ENCODE results near the gene ZCCHC14. TPM values are rescaled to one million over a fixed set of nuclear protein-coding genes. Genes with fewer than 3 reads are reported as not detected.

The ZCCHC14 gene
- total RNA-seq, 1 experiment from 2014 or later: 45.4 TPM

DNA sequence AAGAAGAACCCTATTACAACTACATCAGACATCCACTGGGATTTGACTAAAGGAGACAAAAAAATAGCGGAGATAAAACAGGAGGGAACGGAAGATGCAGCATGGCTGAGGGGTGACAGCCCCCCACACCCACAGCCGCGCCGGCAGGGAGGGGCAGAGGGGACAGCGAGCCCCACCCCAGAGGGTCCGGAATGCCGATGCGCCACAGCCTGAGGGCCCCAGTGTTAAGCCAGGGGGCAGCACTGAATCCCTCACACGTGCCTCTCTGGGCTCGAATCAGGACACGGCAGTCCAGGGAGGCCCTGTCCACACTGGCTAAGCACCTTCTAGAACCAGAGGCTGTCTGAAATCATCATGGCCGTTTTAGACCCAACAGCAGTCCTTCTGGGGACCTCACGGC is 81.9 kb downstream of the ZCCHC14 start:
- Mint-ChIP-seq H3K4me3 (ENCODE audit: low read depth, unreplicated experiment) (no peak overlapping the region), H3K9me3 (ENCODE audit: low read depth, unreplicated experiment) (no peaks in the 10 kb centered on the region), H3K4me1 (ENCODE audit: low read depth, unreplicated experiment) (peaks cover 18% of the 10 kb centered on the region), H3K27ac (ENCODE audit: unreplicated experiment) (no peak overlapping the region), H3K36me3 (ENCODE audit: insufficient read depth, unreplicated experiment) (peaks cover 87% of the 10 kb centered on the region), H3K27me3 (ENCODE audit: unreplicated experiment) (no peaks in the 10 kb centered on the region)
- CTCF ChIA-PET: no interaction called here
- no TSS peak for BruUV-seq (replicated peaks)
- intact Hi-C loops (cut with micrococcal nuclease; ENCODE audit: unreplicated experiment): loop anchor here (10.0 kb wide), 1 partner anchor 164 kb away; no protein-coding TSS in a partner anchor
- DNase-seq: no peak
- TF ChIP-seq, protein P1, sequence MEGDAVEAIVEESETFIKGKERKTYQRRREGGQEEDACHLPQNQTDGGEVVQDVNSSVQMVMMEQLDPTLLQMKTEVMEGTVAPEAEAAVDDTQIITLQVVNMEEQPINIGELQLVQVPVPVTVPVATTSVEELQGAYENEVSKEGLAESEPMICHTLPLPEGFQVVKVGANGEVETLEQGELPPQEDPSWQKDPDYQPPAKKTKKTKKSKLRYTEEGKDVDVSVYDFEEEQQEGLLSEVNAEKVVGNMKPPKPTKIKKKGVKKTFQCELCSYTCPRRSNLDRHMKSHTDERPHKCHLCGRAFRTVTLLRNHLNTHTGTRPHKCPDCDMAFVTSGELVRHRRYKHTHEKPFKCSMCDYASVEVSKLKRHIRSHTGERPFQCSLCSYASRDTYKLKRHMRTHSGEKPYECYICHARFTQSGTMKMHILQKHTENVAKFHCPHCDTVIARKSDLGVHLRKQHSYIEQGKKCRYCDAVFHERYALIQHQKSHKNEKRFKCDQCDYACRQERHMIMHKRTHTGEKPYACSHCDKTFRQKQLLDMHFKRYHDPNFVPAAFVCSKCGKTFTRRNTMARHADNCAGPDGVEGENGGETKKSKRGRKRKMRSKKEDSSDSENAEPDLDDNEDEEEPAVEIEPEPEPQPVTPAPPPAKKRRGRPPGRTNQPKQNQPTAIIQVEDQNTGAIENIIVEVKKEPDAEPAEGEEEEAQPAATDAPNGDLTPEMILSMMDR (IDR thresholded peaks at IDR 0.05; ENCODE audit: unreplicated experiment): no peak

DNA sequence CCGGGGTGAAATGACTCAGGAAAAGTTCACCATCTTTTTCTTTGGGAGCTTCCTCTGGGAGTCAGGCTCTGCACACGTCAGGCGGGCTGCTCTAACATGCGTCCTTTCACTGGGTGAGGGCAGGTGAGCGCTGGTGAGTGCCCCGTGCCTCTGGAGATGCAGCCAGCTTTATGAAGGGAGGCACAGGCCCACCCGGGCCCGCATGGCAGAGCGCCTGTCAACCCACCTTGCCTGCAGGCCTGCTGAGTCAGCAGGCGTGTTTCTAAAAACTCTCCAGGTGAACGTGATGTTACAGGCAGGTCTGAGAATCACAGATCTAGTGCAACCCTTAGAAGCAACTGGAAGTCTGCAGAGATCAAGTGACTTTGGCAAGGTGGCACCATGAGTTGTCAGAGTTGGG is 82.3 kb downstream of the ZCCHC14 start:
- CTCF ChIA-PET: no interaction called here
- DNase-seq: no peak
- no peak overlapping the region for H3K4me3 Mint-ChIP-seq (ENCODE audit: low read depth, unreplicated experiment)
- intact Hi-C loops (cut with micrococcal nuclease; ENCODE audit: unreplicated experiment): loop anchor here (10.0 kb wide), 1 partner anchor 164 kb away; no protein-coding TSS in a partner anchor
- H3K36me3 Mint-ChIP-seq (ENCODE audit: insufficient read depth, unreplicated experiment): peaks cover 87% of the 10 kb centered on the region
- no peaks in the 10 kb centered on the region for H3K27me3 Mint-ChIP-seq (ENCODE audit: unreplicated experiment)
- H3K4me1 Mint-ChIP-seq (ENCODE audit: low read depth, unreplicated experiment): peaks cover 18% of the 10 kb centered on the region
- no TSS peak for BruUV-seq (replicated peaks)
- H3K9me3 Mint-ChIP-seq (ENCODE audit: low read depth, unreplicated experiment): no peaks in the 10 kb centered on the region
- TF ChIP-seq, protein P1 (IDR thresholded peaks at IDR 0.05; ENCODE audit: unreplicated experiment): no peak
- H3K27ac Mint-ChIP-seq (ENCODE audit: unreplicated experiment): no peak overlapping the region

DNA sequence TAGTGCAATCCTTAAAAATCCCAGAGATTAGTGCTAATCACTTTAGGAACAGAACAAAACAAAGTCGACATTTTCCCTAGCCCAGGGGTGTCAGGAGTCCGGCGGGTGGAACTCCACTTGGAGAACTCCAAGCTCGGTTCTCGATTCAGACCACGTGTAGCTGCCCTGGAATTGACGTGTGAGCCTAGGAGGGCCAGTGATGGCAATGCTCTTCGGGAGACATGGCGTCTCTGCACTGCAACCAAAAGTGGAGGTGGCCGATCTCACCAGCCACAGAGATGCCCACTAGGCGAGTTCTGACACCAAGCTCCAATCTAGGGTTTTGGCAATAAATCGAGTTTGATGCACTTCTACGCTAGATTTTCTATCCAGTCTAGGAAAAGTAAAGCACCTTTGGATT is 83.0 kb downstream of the ZCCHC14 start:
- no peak overlapping the region for H3K4me3 Mint-ChIP-seq (ENCODE audit: low read depth, unreplicated experiment)
- TF ChIP-seq, protein P1 (IDR thresholded peaks at IDR 0.05; ENCODE audit: unreplicated experiment): no peak
- no TSS peak for BruUV-seq (replicated peaks)
- intact Hi-C loops (cut with micrococcal nuclease; ENCODE audit: unreplicated experiment): loop anchor here (5.0 to 10.0 kb wide), 2 partner anchors 48 to 165 kb away; no protein-coding TSS in a partner anchor
- H3K4me1 Mint-ChIP-seq (ENCODE audit: low read depth, unreplicated experiment): peaks cover 18% of the 10 kb centered on the region
- CTCF ChIA-PET: no interaction called here
- H3K9me3 Mint-ChIP-seq (ENCODE audit: low read depth, unreplicated experiment): no peaks in the 10 kb centered on the region
- no peak for DNase-seq
- H3K36me3 Mint-ChIP-seq (ENCODE audit: insufficient read depth, unreplicated experiment): peaks cover 89% of the 10 kb centered on the region
- no peaks in the 10 kb centered on the region for H3K27me3 Mint-ChIP-seq (ENCODE audit: unreplicated experiment)
- H3K27ac Mint-ChIP-seq (ENCODE audit: unreplicated experiment): no peak overlapping the region

DNA sequence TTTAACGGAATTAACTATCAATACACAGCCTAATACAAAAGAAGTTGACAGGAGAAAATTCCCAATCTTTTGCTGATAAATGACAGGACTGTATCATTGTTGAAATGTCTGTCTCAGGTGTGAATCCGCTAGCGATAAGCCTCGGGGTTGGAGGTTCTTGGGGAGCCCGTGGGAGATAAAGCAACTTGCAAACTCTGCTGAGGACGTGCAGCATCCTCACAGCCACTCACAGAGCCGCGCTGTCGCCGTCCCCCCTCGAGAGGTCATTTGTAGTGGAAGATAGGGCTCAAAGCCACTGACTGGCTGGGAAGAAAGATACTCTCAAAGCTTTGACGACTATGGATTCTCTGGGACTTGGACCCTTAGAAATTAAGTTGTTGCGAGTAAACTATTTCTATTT is 83.7 kb downstream of the ZCCHC14 start:
- no peaks in the 10 kb centered on the region for H3K9me3 Mint-ChIP-seq (ENCODE audit: low read depth, unreplicated experiment)
- no peak overlapping the region for H3K4me3 Mint-ChIP-seq (ENCODE audit: low read depth, unreplicated experiment)
- no TSS peak for BruUV-seq (replicated peaks)
- no peaks in the 10 kb centered on the region for H3K27me3 Mint-ChIP-seq (ENCODE audit: unreplicated experiment)
- peaks cover 88% of the 10 kb centered on the region for H3K36me3 Mint-ChIP-seq (ENCODE audit: insufficient read depth, unreplicated experiment)
- peaks cover 18% of the 10 kb centered on the region for H3K4me1 Mint-ChIP-seq (ENCODE audit: low read depth, unreplicated experiment)
- CTCF ChIA-PET: no interaction called here
- no peak for DNase-seq
- no peak overlapping the region for H3K27ac Mint-ChIP-seq (ENCODE audit: unreplicated experiment)
- intact Hi-C loops (cut with micrococcal nuclease; ENCODE audit: unreplicated experiment): loop anchor here (5.0 kb wide), 1 partner anchor 48 kb away; no protein-coding TSS in a partner anchor
- TF ChIP-seq, protein P1 (IDR thresholded peaks at IDR 0.05; ENCODE audit: unreplicated experiment): no peak

Measured in Calu3 (cell line).